Gastroesophageal sphincter (tissue), 4 donors: ENCODE data around the gene ZNF90. TPM values are rescaled to one million over a fixed set of nuclear protein-coding genes. Genes with fewer than 3 reads are reported as not detected.
"Not testable (repeated sequence)": the region's sequence is repeated elsewhere in the genome, so short reads cannot be mapped to it uniquely, and the experiment has no call there.

Experiments
- ATAC-seq: fragments of 150-250 bp; one replicate; pipeline ENCODE4 v1.9.1; 2016; ENCODE audit warnings: mild to moderate bottlenecking, moderate library complexity
- H3K27ac ChIP-seq, 4 donors: fragments of 200-600 bp; sonication (generic) in 3 of 4; 1 replicate in 3 of 4; 2 replicates in 1 of 4; pipeline ENCODE4 v1.5.1; 2016 to 2019
- H3K27me3 ChIP-seq: fragments of 200-600 bp; sonication (generic); one replicate; pipeline ENCODE4 v1.5.1; 2019
- H3K36me3 ChIP-seq, 2 donors: fragments of 200-600 bp; sonication (generic); one replicate each; pipeline ENCODE4 v1.5.1; 2019; ENCODE audit warnings: control low read depth in 1 of 2
- H3K4me1 ChIP-seq, 3 donors: fragments of 200-600 bp; sonication (generic); 1 replicate in 2 of 3; 2 replicates in 1 of 3; pipeline ENCODE4 v1.5.1; 2016 to 2019; ENCODE audit warnings: control low read depth in 2 of 3
- H3K4me3 ChIP-seq, 2 donors: fragments of 200-600 bp; sonication (generic); one replicate each; pipeline ENCODE4 v1.5.1; 2019; ENCODE audit warnings: mild to moderate bottlenecking in 1 of 2, moderate library complexity in 1 of 2
- H3K9me3 ChIP-seq, 3 donors: fragments of 200-600 bp; sonication (generic); one replicate each; pipeline ENCODE4 v1.5.1; 2017 to 2019; ENCODE audit warnings: control low read depth in 2 of 3
- CTCF ChIP-seq, 4 experiments: fragments of 200-600 bp in 2 of 4; fragments of 450-650 bp in 2 of 4; sonication (generic) in 1 of 4; IDR thresholded peaks; one replicate each; pipeline ENCODE4 v1.5.1; 2017 to 2019; ENCODE audit warnings: antibody characterized with exemption in 4 of 4, mild to moderate bottlenecking in 2 of 4, moderate library complexity in 2 of 4
- EP300 ChIP-seq: sonication (generic); formaldehyde crosslinking; IDR thresholded peaks from one replicate; pipeline ENCODE4 v1.6.1; 2017; ENCODE audit warnings: antibody characterized with exemption, mild to moderate bottlenecking
- POLR2A ChIP-seq, 2 donors: fragments of 450-650 bp; IDR thresholded peaks; one replicate each; pipeline ENCODE4 v1.6.1; 2017; ENCODE audit warnings: antibody characterized with exemption in 2 of 2, mild to moderate bottlenecking in 2 of 2, moderate library complexity in 1 of 2
- POLR2AphosphoS5 ChIP-seq: sonication (generic); formaldehyde crosslinking; IDR thresholded peaks from one replicate; pipeline ENCODE4 v1.6.1; 2017; ENCODE audit warnings: antibody characterized with exemption
- WGBS, 2 donors: methylation state at CpG; one replicate each; pipeline ENCODE4 v1.1.5; 2018; ENCODE audit warnings: low coverage in 1 of 2; 5-methylcytosine and 5-hydroxymethylcytosine counted together
- total RNA-seq, 4 donors: library from RNA; depleted of rRNA; stranded (reverse); fragments of >200 nt; gene quantifications; one replicate each; pipeline ENCODE4 v1.1.0, GENCODE V29; 2016

The ZNF90 gene
- total RNA-seq, 4 donors from 2014 or later = 0.12 to 2.5 (median 1.6) TPM

- ATAC-seq = no peak
- TF ChIP-seq EP300 = no peak
- no peak for TF ChIP-seq POLR2A (IDR thresholded peaks at IDR 0.05)
- no peak for TF ChIP-seq POLR2AphosphoS5
- no peak for TF ChIP-seq CTCF (IDR thresholded peaks at IDR 0.05)
- WGBS, 2 donors = 89 to 94% methylated on average over 3 to 5 of the region's 5 CpGs
- H3K4me1 ChIP-seq = no peaks in the 10 kb centered on the region
- no peak overlapping the region for H3K4me3 ChIP-seq
- H3K27ac ChIP-seq = no peak overlapping the region
- peaks cover 0 to 65% (median 0%) of the 10 kb centered on the region in 3 donors for H3K9me3 ChIP-seq
- no peaks in the 10 kb centered on the region for H3K27me3 ChIP-seq
- H3K36me3 ChIP-seq = peaks cover 0 to 40% of the 10 kb centered on the region in 2 donors
Measured at GRCh38 chr19:20103091-20103740, 25.4 kb downstream of the ZNF90 start.

- Histone ChIP-seq H3K27ac (no peak overlapping the region), H3K36me3 (peaks cover 0 to 52% of the 10 kb centered on the region in 2 donors), H3K9me3 (peaks cover 0 to 59% (median 0%) of the 10 kb centered on the region in 3 donors), H3K27me3 (no peaks in the 10 kb centered on the region), H3K4me3 (no peak overlapping the region), H3K4me1 (no peaks in the 10 kb centered on the region)
- no peak for ATAC-seq
- TF ChIP-seq POLR2A (IDR thresholded peaks at IDR 0.05) (no peak), POLR2AphosphoS5 (no peak), CTCF (IDR thresholded peaks at IDR 0.05) (no peak), EP300 (no peak)
- WGBS, 2 donors = 100% methylated on average over 1 to 2 of the region's 3 CpGs
Measured at GRCh38 chr19:20107301-20107700, 29.5 kb downstream of the ZNF90 start.

GRCh38 chr19:20118064-20118839, 40.5 kb downstream of the ZNF90 start:
- H3K36me3 ChIP-seq = peaks cover 0 to 71% of the 10 kb centered on the region in 2 donors
- H3K4me1 ChIP-seq, H3K4me3 ChIP-seq, ATAC-seq, H3K27ac ChIP-seq, H3K27me3 ChIP-seq: not testable (repeated sequence)
- H3K9me3 ChIP-seq = peaks cover 0 to 94% (median 0%) of the 10 kb centered on the region in 3 donors
- 96 to 100% methylated on average over 4 to 6 of the region's 6 CpGs for WGBS, 2 donors

- WGBS, 2 donors = 97% methylated on average over 11 of the region's 23 CpGs; no CpG with 5 or more reads in 1 of the 2 donors
- TF ChIP-seq CTCF (IDR thresholded peaks at IDR 0.05) = no peak
- H3K36me3 ChIP-seq = peaks cover 0 to 64% of the 10 kb centered on the region in 2 donors
- ATAC-seq = no peak
- no peak overlapping the region for H3K4me3 ChIP-seq
- H3K27ac ChIP-seq = no peak overlapping the region
- H3K4me1 ChIP-seq = no peaks in the 10 kb centered on the region
- no peaks in the 10 kb centered on the region for H3K27me3 ChIP-seq
- H3K9me3 ChIP-seq = peaks cover 0 to 75% (median 0%) of the 10 kb centered on the region in 3 donors
Measured at GRCh38 chr19:20124879-20125278, 47.1 kb downstream of the ZNF90 start.

GRCh38 chr19:20132933-20133332, 55.1 kb downstream of the ZNF90 start:
- Histone ChIP-seq H3K9me3 (peaks cover 0 to 37% (median 0%) of the 10 kb centered on the region in 3 donors), H3K36me3 (peaks cover 0 to 17% of the 10 kb centered on the region in 2 donors)
- H3K4me3 ChIP-seq, H3K4me1 ChIP-seq, H3K27me3 ChIP-seq, ATAC-seq, H3K27ac ChIP-seq: not testable (repeated sequence)
- WGBS, 2 donors = 73 to 80% methylated on average over 1 of the region's 2 CpGs

- not testable (repeated sequence) for H3K4me1 ChIP-seq, H3K27me3 ChIP-seq, H3K4me3 ChIP-seq, H3K27ac ChIP-seq, ATAC-seq, H3K36me3 ChIP-seq
- peaks cover 0 to 41% (median 0%) of the 10 kb centered on the region in 3 donors for H3K9me3 ChIP-seq
- WGBS, 2 donors = no CpG with 5 or more reads among the region's 29 CpGs
Measured at GRCh38 chr19:20137714-20138113, 59.9 kb downstream of the ZNF90 start.
